HG03175 (cell line): ENCODE measurements around the gene ANKRD34C.
A peak's percentile ranks its signal among the peaks of the same experiment; 100 is the strongest.
"Not testable (repeated sequence)": the region's sequence is repeated elsewhere in the genome, so short reads cannot be mapped to it uniquely, and the experiment has no call there.

ENCODE experiments used
- ATAC-seq: cut with Tn5 transposase; IDR thresholded peaks from one replicate; pipeline ENCODE4 v1.9.1; 2021; ENCODE audit warnings: mild to moderate bottlenecking, moderate library complexity; ENCODE audit not compliant: unreplicated experiment

ANKRD34C gene

DNA sequence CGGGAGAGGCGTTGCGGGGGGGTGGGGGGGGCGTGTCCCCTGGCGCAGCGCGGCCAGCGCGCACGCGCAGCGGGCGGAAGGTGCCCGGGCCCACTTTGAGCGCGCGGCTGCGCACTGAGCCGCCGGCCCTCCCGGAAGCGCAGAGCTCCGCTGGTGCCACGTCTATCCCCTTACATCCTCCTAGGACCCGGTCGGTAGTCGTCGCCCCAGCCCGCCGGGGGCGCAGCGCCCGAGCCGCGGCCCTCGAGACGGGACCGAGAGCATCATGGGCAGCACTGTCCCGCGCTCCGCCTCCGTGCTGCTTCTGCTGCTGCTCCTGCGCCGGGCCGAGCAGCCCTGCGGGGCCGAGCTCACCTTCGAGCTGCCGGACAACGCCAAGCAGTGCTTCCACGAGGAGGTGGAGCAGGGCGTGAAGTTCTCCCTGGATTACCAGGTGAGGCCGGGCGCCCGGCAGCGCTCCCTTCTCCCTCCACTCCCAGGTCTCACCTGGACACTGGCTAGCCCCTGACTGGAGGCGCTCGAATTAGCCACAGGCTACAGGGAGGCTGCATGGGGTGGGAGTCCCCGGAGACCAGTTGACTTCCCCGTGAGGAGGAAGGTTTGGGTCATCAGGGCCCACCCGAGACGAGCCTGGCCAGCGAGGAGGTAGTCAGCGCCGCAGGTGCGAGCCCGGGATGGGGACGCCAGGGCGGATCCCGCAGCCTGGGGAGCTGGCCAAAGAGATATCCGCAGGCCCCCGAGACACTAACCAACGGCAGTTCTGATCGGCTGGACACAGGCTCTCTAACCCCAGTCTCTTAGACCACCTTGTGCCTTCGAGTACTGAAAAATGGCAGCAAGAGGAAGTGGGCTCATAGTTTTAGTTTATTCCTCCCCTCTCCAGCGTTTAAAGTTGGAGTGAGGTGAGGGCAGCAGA lies 28.7 kb downstream of the ANKRD34C start, which contains the start of gene TMED3:
Gene TMED3 (plus strand): TSS at position 128 of the 916 bp plus-strand sequence. CDS start 138 bp downstream, at position 266.
- ATAC-seq = peak; percentile 94

DNA sequence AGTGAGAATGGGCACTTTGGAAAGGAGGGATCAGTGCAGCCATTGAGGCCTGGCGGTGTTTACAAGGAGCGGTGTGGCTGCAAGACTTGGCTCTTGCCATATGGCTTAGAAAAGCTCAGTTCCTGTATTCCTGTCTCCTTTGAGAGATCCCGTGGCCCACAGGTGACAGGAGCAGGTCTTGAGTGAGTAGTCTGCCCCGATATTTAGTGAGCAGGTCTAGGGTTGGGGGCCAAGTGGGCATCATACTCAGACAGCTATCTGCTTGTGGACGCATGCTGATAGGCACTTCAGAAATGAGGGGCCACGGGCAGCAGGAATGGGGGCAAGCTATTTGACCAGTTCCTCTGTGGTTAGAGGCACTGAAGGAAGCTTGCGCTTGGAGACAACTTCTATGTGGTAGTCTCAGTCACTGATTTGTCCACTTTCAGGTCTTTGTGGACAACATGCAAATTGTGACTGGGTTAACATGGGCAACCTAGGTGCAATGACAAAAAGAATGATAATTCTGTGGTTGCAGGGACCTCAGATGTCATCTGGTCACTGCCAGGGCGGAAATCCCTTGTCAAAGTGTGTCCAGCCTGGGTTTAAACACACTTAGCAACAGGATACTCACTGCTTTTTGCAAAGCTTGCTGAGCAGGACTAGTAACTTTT lies 29.5 kb downstream of the ANKRD34C start:
- ATAC-seq = no peak

DNA sequence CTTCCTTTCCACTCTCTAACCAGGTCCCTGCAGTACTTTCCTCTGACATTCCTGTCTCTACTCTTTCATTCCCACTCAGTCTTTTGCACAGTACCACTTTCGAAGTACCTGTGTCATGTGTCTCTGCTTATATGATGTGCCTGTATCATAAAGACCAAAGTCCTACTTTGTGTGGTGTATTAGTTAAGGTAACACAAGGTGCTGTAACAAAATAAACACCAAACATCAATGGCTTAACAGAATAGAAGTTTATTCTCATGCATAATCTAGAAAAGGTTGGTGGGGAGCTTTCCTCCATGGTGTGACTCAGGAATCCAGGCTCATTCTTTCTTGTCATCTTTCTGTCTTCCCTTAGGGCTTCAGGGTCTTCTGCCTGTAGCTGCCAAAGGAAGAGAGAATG lies 31.7 kb downstream of the ANKRD34C start:
- ATAC-seq = no peak

DNA sequence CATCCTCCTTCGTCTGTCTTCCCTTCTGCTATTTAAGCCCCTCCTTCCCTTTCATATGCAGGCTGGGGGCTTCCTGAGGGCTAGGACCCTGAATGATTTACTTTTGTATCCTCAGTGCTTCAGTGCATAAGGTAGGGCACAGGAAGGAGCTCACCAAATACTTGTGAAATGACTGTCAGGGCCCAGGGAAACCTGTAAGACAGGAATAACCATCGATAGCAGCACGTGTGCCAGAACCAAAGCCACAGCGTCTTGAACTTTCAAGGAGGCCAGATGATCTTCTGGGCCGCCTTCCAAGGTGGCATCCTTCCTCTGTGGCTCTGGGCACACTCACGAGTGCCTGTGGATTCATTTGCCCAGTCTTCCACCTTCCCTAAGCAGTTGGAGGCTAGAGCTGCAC lies 32.3 kb downstream of the ANKRD34C start:
- ATAC-seq = no peak

DNA sequence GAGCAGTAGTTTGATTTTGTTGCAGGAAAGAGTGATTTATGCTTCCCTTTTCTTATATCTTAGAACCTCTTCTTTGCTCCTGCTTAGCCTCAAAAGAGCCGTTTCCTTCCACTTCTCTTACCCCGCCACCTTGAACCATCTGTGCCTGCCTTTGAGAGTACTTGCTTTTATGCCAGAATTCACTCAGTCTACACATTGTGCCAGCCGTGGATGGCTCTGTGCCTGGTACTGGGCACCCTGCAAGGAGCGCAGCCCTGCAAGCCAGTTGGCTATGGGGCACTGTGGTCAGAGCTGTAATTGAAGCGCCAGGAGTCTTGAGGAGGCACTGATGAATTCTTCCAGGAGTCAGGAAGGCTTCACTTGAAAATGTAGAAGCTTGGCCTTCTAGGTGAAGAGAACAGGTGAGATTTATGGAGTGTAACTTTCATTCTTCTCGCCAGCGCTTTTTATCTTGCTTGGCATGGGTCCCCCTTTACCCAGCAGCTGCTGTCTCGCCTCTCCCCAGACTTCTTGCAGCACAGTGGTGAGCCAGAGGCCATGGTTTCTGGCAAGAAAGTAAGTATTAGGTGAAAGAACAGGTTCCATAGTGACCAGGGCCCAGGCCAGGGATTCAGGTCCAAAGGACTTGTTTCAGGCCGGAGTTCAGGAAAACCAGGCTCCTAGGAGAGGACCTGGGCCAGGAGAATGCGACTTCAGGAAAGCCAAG lies 33.3 kb downstream of the ANKRD34C start:
- ATAC-seq = no peak

DNA sequence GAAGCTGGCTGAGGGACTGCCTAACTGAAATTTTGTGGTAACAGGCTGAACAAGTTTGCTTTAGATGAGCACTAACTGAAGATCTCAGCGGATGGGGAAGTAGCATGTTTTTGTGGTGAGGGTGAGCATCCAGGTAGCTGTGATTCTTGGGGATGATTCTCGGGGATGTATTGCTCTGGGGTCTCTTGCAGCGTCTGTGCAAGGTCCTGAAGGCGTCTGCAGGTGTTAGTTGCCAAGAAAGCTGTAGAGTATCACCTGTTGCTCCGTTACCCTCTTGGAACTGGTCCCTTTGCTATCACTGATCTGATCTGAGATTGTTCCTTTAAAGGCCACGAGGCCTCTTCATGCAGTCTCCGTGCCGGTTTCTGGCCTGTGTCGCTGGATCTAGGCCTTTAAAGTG lies 34.3 kb downstream of the ANKRD34C start:
- no peak for ATAC-seq

DNA sequence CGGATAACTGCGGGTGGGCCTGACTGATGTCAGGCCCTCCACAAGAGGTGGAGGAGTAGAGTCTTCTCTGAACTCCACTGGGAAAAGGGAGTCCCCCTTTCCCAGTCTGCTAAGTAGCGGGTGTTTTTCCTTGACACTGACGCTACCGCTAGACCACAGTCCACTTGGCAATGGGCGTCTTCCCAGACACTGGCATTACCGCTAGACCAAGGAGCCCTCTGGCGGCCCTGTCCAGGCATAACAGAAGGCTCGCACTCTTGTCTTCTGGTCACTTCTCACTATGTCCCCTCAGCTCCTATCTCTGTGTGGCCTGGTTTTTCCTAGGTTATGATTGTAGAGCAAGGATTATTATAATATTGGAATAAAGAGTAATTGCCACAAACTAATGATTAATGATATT lies 37.5 kb downstream of the ANKRD34C start:
- not testable (repeated sequence) for ATAC-seq

DNA sequence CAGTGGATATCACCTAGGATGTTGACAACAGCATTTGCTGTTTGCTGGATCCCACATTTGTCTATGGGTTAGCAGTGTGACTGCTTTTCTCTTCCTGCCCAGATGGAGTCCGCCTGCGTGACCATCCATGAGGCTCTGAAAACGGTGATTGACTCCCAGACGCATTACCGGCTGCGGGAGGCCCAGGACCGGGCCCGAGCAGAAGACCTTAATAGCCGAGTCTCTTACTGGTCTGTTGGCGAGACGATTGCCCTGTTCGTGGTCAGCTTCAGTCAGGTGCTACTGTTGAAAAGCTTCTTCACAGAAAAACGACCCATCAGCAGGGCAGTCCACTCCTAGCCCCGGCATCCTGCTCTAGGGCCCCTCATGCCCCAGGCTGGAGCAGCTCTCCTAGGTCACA lies 39.4 kb downstream of the ANKRD34C start:
- ATAC-seq = no peak

DNA sequence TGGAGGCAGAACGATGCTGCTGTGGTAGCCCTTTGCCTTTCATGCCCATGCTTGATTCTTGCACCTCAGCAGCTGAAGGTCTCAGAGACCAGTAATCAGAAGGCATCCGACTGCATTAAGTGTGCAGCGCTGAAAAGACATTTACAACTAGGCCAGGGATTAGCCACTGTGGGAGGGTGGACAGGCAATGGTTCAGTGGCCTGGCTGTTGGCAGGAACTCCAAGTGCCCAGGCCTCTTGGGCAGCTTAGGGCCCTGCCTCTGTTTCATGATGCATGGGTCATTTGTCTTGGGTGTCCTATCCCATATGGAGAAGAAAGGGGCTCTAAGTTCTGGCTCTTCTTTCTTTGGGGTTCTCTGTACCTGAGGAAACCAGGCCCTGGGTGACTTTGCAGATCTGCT lies 39.8 kb downstream of the ANKRD34C start:
- no peak for ATAC-seq

DNA sequence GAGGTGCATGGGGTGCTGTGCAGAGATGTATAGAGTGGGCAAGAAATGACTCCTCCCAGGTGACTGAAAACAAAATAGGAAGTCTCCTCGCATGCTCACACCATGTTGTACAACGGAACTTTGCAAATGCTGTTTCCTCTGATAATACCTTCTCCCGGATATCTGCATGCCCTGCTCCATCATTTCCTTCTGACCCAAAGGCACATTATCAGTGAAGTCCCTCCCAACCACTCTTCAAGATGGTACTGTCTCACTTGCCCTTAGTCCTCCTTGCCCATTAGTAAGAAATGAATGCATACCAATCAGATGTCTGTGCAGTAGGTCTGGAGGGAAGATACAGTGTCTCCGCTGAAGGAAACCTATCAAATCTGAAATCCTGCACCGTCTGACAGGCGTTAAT lies 40.4 kb downstream of the ANKRD34C start:
- ATAC-seq = no peak

DNA sequence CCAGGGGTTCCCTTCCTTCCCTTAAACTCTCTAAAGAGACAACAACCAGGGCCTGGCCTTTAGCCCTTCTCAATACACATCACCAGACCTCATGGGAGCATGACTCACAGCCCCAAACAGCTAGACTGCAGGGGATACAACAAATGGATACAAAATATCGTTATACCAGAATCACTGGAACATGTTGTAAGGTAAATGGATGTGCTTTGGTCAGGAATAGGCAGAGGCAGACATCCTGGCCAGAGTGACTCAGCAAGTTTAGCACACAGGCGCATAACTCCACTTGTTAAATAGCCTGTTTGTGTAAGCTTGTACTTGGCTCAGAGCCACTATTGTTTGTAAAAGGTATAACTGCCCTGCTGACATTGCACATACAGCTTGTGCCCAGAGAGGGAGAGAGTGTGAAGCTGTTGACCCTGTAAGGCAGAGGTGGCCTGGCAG lies 46.7 kb downstream of the ANKRD34C start:
- ATAC-seq = no peak
